Endothelial cell of umbilical vein (primary cell): ENCODE data around the gene OR2C1. TPM values are rescaled to one million over a fixed set of nuclear protein-coding genes. Genes with fewer than 3 reads are reported as not detected.

ENCODE experiments used
- BruUV-seq: library from RNA; stranded (reverse); fragments of 400-500 nt; replicated peaks from 2 replicates; lab custom pipeline; 2021; lab: Mats Ljungman, UMichigan
- CTCF ChIA-PET: fragments of 300-600, 350-600 bp; sonication (Branson Sonifier 250); formaldehyde crosslinking; loops from one replicate; lab custom pipeline; 2021; ENCODE audit warnings: antibody characterized with exemption, inconsistent platforms; lab: Charles Lee
- POLR2A ChIA-PET: fragments of 300-600, 350-600 bp; sonication (Branson Sonifier 250); formaldehyde crosslinking; loops from one replicate; lab custom pipeline; 2021; ENCODE audit warnings: antibody characterized with exemption, inconsistent platforms; lab: Charles Lee
- DNase-seq: peaks from one replicate; pipeline ENCODE4 v3.0.0-alpha.2; 2011; ENCODE audit warnings: low read depth, low spot score
- FAIRE-seq: peaks from 2 replicates; lab custom pipeline; 2011; peaks lifted over from hg19 to GRCh38; lab: Jason Lieb, UNC
- H2AFZ ChIP-seq: 2 replicates; pipeline ENCODE4 v1.6.0; 2012; ENCODE audit warnings: low read depth, low read length, control low read depth, inconsistent platforms
- H3K27ac ChIP-seq: 2 replicates; pipeline ENCODE4 v1.5.1; 2011; ENCODE audit warnings: low read depth, mild to moderate bottlenecking, control low read depth, low read length, moderate library complexity; ENCODE audit not compliant: insufficient read depth
- H3K27me3 ChIP-seq, 2 experiments: 2 replicates each; pipeline versions ENCODE4 v1.6.0 to v1.6.1; 2011; ENCODE audit warnings: low read length in 2 of 2, mixed read lengths in 1 of 2; ENCODE audit not compliant: control insufficient read depth in 2 of 2, insufficient read depth in 2 of 2
- H3K36me3 ChIP-seq, 2 experiments: 2 replicates in 1 of 2; 3 replicates in 1 of 2; pipeline ENCODE4 v1.5.1; 2011; ENCODE audit warnings: low read length in 2 of 2, mild to moderate bottlenecking in 1 of 2, moderate library complexity in 1 of 2; ENCODE audit not compliant: control insufficient read depth in 2 of 2, insufficient read depth in 2 of 2; ENCODE audit errors: extremely low read depth in 1 of 2
- H3K4me1 ChIP-seq: 3 replicates; pipeline ENCODE4 v1.5.1; 2011; ENCODE audit warnings: mild to moderate bottlenecking, low read length; ENCODE audit not compliant: control insufficient read depth, insufficient read depth; ENCODE audit errors: extremely low read depth
- H3K4me2 ChIP-seq: 2 replicates; pipeline ENCODE4 v1.6.1; 2011; ENCODE audit warnings: low read length, control low read depth, mixed read lengths; ENCODE audit not compliant: insufficient read depth
- H3K4me3 ChIP-seq, 3 experiments: fragments of 200-600 bp in 1 of 3; sonication (generic), shearing (Covaris generic) in 1 of 3; replicated peaks in 1 of 3; 2 replicates each; pipeline ENCODE4 v1.5.1; 2011 to 2016; ENCODE audit warnings: control low read depth in 3 of 3, low read length in 3 of 3, mild to moderate bottlenecking in 2 of 3, inconsistent platforms in 1 of 3, low read depth in 1 of 3, moderate library complexity in 1 of 3; ENCODE audit not compliant: insufficient read depth in 1 of 3
- H3K79me2 ChIP-seq: 2 replicates; pipeline ENCODE4 v1.6.0; 2012; ENCODE audit warnings: low read length, inconsistent platforms; ENCODE audit not compliant: control insufficient read depth, insufficient read depth
- H3K9ac ChIP-seq: replicated peaks from 2 replicates; pipeline ENCODE3; 2011; ENCODE audit warnings: low read length, control low read depth; ENCODE audit not compliant: insufficient read depth; ENCODE audit errors: extremely low read depth
- H3K9me1 ChIP-seq: replicated peaks from 3 replicates; pipeline ENCODE4 v1.6.0; 2011; ENCODE audit warnings: mild to moderate bottlenecking, low read length; ENCODE audit not compliant: control insufficient read depth, insufficient read depth; ENCODE audit errors: extremely low read depth
- H3K9me3 ChIP-seq: replicated peaks from 2 replicates; pipeline ENCODE4 v1.5.1; 2012; ENCODE audit warnings: low read length, inconsistent platforms; ENCODE audit not compliant: control insufficient read depth, insufficient read depth
- H4K20me1 ChIP-seq: replicated peaks from 2 replicates; pipeline ENCODE3; 2011; ENCODE audit warnings: mild to moderate bottlenecking, low read length; ENCODE audit not compliant: control insufficient read depth, insufficient read depth; ENCODE audit errors: extremely low read depth
- EZH2 ChIP-seq: IDR thresholded peaks from 2 replicates; pipeline ENCODE4 v1.6.1; 2012; ENCODE audit warnings: borderline replicate concordance, low read depth, mild to moderate bottlenecking, moderate library complexity, low read length, inconsistent platforms; ENCODE audit not compliant: severe bottlenecking
- FOS ChIP-seq: IDR thresholded peaks from 2 replicates; pipeline ENCODE4 v1.6.1; 2011; ENCODE audit warnings: mild to moderate bottlenecking, low read length, moderate library complexity, borderline replicate concordance; ENCODE audit not compliant: insufficient read depth
- GATA2 ChIP-seq: IDR thresholded peaks from 2 replicates; pipeline ENCODE4 v1.7.0; 2011; ENCODE audit warnings: low read depth, mild to moderate bottlenecking, moderate library complexity, mixed read lengths, low read length; ENCODE audit not compliant: insufficient read length, insufficient read depth
- JUN ChIP-seq: IDR thresholded peaks from 2 replicates; pipeline ENCODE4 v1.6.1; 2011; ENCODE audit warnings: borderline replicate concordance, low read depth; ENCODE audit not compliant: insufficient read length, insufficient read depth
- MYC ChIP-seq: IDR thresholded peaks from one replicate; pipeline ENCODE4 v1.6.1; 2011; ENCODE audit warnings: mild to moderate bottlenecking, low read depth, low read length
- POLR2A ChIP-seq: IDR thresholded peaks from 2 replicates; pipeline ENCODE4 v1.6.1; 2012; ENCODE audit warnings: low read depth, mild to moderate bottlenecking, control low read depth, low read length
- POLR2AphosphoS5 ChIP-seq: IDR thresholded peaks from 2 replicates; pipeline ENCODE4 v1.6.1; 2012; ENCODE audit warnings: low read depth, mild to moderate bottlenecking, control low read depth, low read length, moderate library complexity; ENCODE audit not compliant: insufficient read depth
- dilution Hi-C: fragments of 300-500 bp; cut with MboI; formaldehyde crosslinking; loops from one replicate; pipeline ENCODE4 v1.15.0; 2019; ENCODE audit warnings: low sequenced_read_pairs; ENCODE audit not compliant: extremely low pct_ligation_motif_present
- intact Hi-C: fragments of 100-400 bp; cut with micrococcal nuclease; formaldehyde crosslinking; loops from one replicate; pipeline ENCODE4 v1.10.0; 2022
- polyA plus RNA-seq, 4 experiments: library from polyadenylated mRNA; depleted of rRNA in 3 of 4; stranded (reverse) in 3 of 4; unstranded in 1 of 4; fragments of >200 nt; gene quantifications; 2 replicates each; pipeline versions ENCODE4 v1.2.1 to v1.2.3, GENCODE V29; 2011 to 2012; ENCODE audit warnings: missing spikeins in 1 of 4
- total RNA-seq: library from RNA; stranded (reverse); gene quantifications from 2 replicates; pipeline ENCODE4 v1.2.3, GENCODE V29; 2021
- TF ChIP-seq, protein P1 (sequence below): IDR thresholded peaks from 2 replicates; pipeline ENCODE4 v1.6.1; 2011; ENCODE audit not compliant: insufficient read depth, insufficient read length
- TF ChIP-seq, protein P2 (sequence below), 2 donors: IDR thresholded peaks; 1 replicate in 1 of 2; 2 replicates in 1 of 2; pipeline ENCODE4 v1.5.1; 2011; ENCODE audit warnings: low read length in 2 of 2, mild to moderate bottlenecking in 2 of 2, moderate library complexity in 2 of 2, control low read depth in 1 of 2, inconsistent platforms in 1 of 2, low read depth in 1 of 2; ENCODE audit not compliant: insufficient read depth in 1 of 2; ENCODE audit errors: extremely low read depth in 1 of 2

OR2C1 gene
- total and polyA plus RNA-seq, 2 donors (not counting 3 experiments of a cell fraction or from before 2014, with no cell fraction given), result not detected

DNA sequence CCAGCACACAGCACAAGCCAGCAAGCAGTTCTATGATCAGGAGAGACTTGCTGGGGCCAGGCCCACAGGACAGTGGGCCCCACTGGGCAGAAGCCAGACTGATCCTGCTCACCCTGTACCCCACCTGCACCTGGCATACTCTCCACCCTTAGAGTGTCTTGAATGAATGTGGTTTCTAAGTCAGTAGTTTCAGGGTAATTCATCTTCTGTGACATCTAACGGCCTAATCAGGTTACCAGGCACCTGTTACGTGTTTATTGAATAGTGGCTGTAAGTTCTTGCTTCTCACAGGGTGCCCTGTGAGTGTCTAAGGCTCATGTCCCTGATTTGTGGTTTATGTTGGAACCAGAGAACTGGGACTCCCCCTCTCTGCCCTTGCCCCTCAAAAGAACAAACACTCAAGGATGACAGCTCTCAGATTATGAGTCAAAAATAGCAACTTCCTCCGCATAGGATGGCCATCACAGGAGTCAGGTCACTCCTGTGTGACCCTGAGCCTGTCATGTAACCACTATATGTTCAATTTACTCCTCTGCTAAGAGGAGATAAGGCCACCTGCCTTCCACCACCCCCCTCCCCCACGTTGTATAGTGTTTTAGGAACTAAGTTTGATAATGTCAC is 7.0 kb upstream of the OR2C1 start:
- dilution Hi-C loops, result no loop called here

More for the DNA sequence above, 7.0 kb upstream of the OR2C1 start:
- no TSS peak for BruUV-seq
- Histone ChIP-seq H3K27me3 (peaks cover 0 to 3% of the 10 kb centered on the region in 2 experiments), H2AFZ (no peak overlapping the region), H3K36me3 (no peaks in the 10 kb centered on the region), H3K4me2 (no peak overlapping the region), H3K4me3 (no peak overlapping the region), H3K79me2 (no peaks in the 10 kb centered on the region), H3K4me1 (no peaks in the 10 kb centered on the region), H4K20me1 (no peaks in the 10 kb centered on the region), H3K9ac (no peak overlapping the region), H3K9me1 (no peaks in the 10 kb centered on the region), H3K9me3 (no peaks in the 10 kb centered on the region), H3K27ac (no peak overlapping the region)
- POLR2A ChIA-PET, result no interaction called here
- DNase-seq (no peak), FAIRE-seq (no peak)
- CTCF ChIA-PET, result no interaction called here
- intact Hi-C loops, result no loop called here
- TF ChIP-seq FOS (no peak), JUN (no peak), EZH2 (no peak), GATA2 (no peak), POLR2A (no peak), MYC (no peak), POLR2AphosphoS5 (no peak)
- TF ChIP-seq, protein P1, sequence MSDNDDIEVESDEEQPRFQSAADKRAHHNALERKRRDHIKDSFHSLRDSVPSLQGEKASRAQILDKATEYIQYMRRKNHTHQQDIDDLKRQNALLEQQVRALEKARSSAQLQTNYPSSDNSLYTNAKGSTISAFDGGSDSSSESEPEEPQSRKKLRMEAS, result no peak
- TF ChIP-seq, protein P2, sequence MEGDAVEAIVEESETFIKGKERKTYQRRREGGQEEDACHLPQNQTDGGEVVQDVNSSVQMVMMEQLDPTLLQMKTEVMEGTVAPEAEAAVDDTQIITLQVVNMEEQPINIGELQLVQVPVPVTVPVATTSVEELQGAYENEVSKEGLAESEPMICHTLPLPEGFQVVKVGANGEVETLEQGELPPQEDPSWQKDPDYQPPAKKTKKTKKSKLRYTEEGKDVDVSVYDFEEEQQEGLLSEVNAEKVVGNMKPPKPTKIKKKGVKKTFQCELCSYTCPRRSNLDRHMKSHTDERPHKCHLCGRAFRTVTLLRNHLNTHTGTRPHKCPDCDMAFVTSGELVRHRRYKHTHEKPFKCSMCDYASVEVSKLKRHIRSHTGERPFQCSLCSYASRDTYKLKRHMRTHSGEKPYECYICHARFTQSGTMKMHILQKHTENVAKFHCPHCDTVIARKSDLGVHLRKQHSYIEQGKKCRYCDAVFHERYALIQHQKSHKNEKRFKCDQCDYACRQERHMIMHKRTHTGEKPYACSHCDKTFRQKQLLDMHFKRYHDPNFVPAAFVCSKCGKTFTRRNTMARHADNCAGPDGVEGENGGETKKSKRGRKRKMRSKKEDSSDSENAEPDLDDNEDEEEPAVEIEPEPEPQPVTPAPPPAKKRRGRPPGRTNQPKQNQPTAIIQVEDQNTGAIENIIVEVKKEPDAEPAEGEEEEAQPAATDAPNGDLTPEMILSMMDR (IDR thresholded peaks at IDR 0.05; ENCODE audit: extremely low read depth in 1 of 2, insufficient read depth in 1 of 2, low read depth in 1 of 2, low read length in 2 of 2), result no peak
